ENCODE results near the gene PIF1.

Gene PIF1

DNA sequence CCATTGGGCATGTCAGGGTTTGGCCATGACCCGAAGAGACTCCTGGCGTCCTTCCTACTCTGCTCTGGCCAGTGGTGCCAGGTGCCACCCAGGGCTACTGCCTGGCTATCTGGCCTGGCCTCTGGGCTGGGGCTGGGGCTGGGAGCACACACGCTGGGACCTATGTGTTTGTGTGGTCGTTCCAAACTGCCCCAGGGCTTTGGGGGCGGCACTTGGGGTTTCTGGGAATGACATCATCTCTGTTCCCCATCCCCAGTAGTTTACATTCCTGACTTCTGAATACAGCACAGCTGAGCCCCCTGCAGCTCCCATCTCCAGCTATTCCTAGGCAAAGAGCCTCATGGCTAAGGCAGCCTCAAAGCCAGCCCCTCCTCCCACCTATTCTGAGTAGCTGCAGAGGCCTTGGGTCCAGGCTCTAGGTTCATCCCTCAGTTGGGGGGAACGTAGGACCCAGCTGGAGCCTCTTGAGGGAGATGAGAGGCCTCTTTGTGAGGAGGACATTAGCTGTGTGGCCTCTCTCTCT lies 40.6 kb upstream of the PIF1 start:
- H3K9ac ChIP-seq (ENCODE audit: low read length) = no peak overlapping the region
- no peaks in the 10 kb centered on the region for H3K9me2 ChIP-seq (replicated peaks; ENCODE audit: insufficient read depth, low read length)
- H2AFZ ChIP-seq (ENCODE audit: low read length) = no peak overlapping the region
- no peaks in the 10 kb centered on the region for H4K20me1 ChIP-seq (ENCODE audit: insufficient read depth, low read length)
- DNase-seq = no peak
- no peak overlapping the region for H3K27ac ChIP-seq (ENCODE audit: low read length)
- no peak overlapping the region for H3K4me3 ChIP-seq (ENCODE audit: low read length)
- H3F3A ChIP-seq (ENCODE audit: insufficient read depth, low read length) = no peaks in the 10 kb centered on the region
- H3K36me3 ChIP-seq (replicated peaks; ENCODE audit: insufficient read depth, low read length) = no peaks in the 10 kb centered on the region; the same call in 1 of the 2 replicates
- no peaks in the 10 kb centered on the region for H3K27me3 ChIP-seq (replicated peaks; ENCODE audit: insufficient read depth, low read length)
- H3K4me1 ChIP-seq (ENCODE audit: low read length) = no peaks in the 10 kb centered on the region
- no peak overlapping the region for H3K4me2 ChIP-seq (ENCODE audit: low read depth, low read length)
- TF ChIP-seq EZH2 (optimal IDR thresholded peaks at IDR 0.05; ENCODE audit: low read depth, low read length) = no peak
- TF ChIP-seq, protein P1, sequence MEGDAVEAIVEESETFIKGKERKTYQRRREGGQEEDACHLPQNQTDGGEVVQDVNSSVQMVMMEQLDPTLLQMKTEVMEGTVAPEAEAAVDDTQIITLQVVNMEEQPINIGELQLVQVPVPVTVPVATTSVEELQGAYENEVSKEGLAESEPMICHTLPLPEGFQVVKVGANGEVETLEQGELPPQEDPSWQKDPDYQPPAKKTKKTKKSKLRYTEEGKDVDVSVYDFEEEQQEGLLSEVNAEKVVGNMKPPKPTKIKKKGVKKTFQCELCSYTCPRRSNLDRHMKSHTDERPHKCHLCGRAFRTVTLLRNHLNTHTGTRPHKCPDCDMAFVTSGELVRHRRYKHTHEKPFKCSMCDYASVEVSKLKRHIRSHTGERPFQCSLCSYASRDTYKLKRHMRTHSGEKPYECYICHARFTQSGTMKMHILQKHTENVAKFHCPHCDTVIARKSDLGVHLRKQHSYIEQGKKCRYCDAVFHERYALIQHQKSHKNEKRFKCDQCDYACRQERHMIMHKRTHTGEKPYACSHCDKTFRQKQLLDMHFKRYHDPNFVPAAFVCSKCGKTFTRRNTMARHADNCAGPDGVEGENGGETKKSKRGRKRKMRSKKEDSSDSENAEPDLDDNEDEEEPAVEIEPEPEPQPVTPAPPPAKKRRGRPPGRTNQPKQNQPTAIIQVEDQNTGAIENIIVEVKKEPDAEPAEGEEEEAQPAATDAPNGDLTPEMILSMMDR (IDR thresholded peaks at IDR 0.05; ENCODE audit: low read length) = no peak
- TF ChIP-seq EZH2phosphoT487 (IDR thresholded peaks at IDR 0.05; ENCODE audit: low read length) = no peak
- no peaks in the 10 kb centered on the region for H3K9me3 ChIP-seq (replicated peaks; ENCODE audit: insufficient read depth, low read length)
- 0 out of 2 replicates have a peak, but pooled peaks cover under 1% of the 10 kb centered on the region for H3K79me2 ChIP-seq (ENCODE audit: low read length)

DNA sequence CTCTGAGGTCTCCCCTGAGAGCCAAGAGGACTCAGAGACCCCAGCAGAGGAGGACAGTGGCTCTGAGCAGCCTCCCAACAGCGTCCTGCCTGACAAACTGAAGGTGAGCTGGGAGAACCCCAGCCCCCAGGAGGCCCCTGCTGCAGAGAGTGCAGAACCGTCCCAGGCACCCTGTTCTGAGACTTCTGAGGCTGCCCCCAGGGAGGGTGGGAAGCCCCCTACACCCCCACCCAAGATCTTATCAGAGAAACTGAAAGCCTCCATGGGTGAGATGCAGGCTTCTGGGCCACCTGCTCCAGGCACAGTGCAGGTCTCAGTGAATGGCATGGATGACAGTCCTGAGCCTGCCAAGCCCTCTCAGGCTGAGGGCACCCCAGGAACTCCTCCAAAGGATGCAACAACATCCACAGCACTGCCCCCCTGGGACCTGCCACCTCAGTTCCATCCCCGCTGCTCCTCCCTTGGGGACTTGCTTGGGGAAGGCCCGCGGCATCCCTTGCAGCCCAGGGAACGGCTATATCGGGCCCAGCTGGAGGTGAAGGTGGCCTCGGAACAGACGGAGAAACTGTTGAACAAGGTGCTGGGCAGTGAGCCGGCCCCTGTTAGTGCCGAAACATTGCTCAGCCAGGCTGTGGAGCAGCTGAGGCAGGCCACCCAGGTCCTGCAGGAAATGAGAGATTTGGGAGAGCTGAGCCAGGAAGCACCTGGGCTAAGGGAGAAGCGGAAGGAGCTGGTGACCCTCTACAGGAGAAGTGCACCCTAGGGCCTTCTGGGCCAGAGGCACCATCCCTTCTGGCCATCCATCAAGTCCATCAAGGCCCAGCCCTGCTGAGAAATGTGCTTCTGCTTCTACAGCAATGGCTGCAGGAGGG lies 39.9 kb upstream of the PIF1 start:
- Histone ChIP-seq H3K9me3 (replicated peaks; ENCODE audit: insufficient read depth, low read length) (no peaks in the 10 kb centered on the region), H3K27me3 (replicated peaks; ENCODE audit: insufficient read depth, low read length) (no peaks in the 10 kb centered on the region), H2AFZ (ENCODE audit: low read length) (no peak overlapping the region), H3K4me2 (ENCODE audit: low read depth, low read length) (no peak overlapping the region), H3K79me2 (ENCODE audit: low read length) (peaks cover 7% of the 10 kb centered on the region; the same call in 1 of the 2 replicates), H3K9me2 (replicated peaks; ENCODE audit: insufficient read depth, low read length) (no peaks in the 10 kb centered on the region), H4K20me1 (ENCODE audit: insufficient read depth, low read length) (no peaks in the 10 kb centered on the region), H3K4me1 (ENCODE audit: low read length) (no peaks in the 10 kb centered on the region), H3K4me3 (ENCODE audit: low read length) (no peak overlapping the region), H3K9ac (ENCODE audit: low read length) (no peak overlapping the region), H3F3A (ENCODE audit: insufficient read depth, low read length) (no peaks in the 10 kb centered on the region), H3K36me3 (replicated peaks; ENCODE audit: insufficient read depth, low read length) (peaks cover 6% of the 10 kb centered on the region), H3K27ac (ENCODE audit: low read length) (no peak overlapping the region)
- TF ChIP-seq, protein P1 (IDR thresholded peaks at IDR 0.05; ENCODE audit: low read length) = no peak
- TF ChIP-seq EZH2 (optimal IDR thresholded peaks at IDR 0.05; ENCODE audit: low read depth, low read length) (no peak), EZH2phosphoT487 (IDR thresholded peaks at IDR 0.05; ENCODE audit: low read length) (no peak)
- DNase-seq = no peak

DNA sequence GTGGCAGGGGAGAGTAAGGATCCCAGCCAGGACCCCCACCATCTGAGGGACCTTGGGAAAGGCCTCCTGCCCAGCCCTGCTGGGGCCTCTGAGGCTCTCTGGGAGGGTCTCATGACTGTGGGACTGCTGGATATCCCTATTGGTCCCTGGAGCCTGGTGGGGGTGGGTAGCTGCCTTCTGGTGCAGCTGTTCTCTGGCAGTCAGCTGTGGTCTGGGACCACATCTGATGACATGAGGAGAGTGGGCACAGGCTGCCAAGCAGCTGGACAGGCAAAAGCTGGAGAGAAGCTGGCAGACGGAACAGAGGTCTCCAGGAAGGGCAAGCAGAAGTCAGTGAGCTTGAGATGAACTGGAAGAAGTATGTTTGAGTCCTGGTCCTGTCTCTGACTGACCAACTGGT lies 38.6 kb upstream of the PIF1 start:
- Histone ChIP-seq H3K4me2 (ENCODE audit: low read depth, low read length) (no peak overlapping the region), H3K27me3 (replicated peaks; ENCODE audit: insufficient read depth, low read length) (no peaks in the 10 kb centered on the region), H3K4me3 (ENCODE audit: low read length) (no peak overlapping the region), H3K36me3 (replicated peaks; ENCODE audit: insufficient read depth, low read length) (peaks cover 12% of the 10 kb centered on the region), H3K27ac (ENCODE audit: low read length) (no peak overlapping the region), H3K9me3 (replicated peaks; ENCODE audit: insufficient read depth, low read length) (no peaks in the 10 kb centered on the region), H3K4me1 (ENCODE audit: low read length) (no peaks in the 10 kb centered on the region), H3K9me2 (replicated peaks; ENCODE audit: insufficient read depth, low read length) (no peaks in the 10 kb centered on the region), H2AFZ (ENCODE audit: low read length) (no peak overlapping the region), H3K9ac (ENCODE audit: low read length) (no peak overlapping the region), H3K79me2 (ENCODE audit: low read length) (peaks cover 19% of the 10 kb centered on the region), H3F3A (ENCODE audit: insufficient read depth, low read length) (no peaks in the 10 kb centered on the region), H4K20me1 (ENCODE audit: insufficient read depth, low read length) (no peaks in the 10 kb centered on the region)
- TF ChIP-seq, protein P1 (IDR thresholded peaks at IDR 0.05; ENCODE audit: low read length) = no peak
- no peak for TF ChIP-seq EZH2phosphoT487 (IDR thresholded peaks at IDR 0.05; ENCODE audit: low read length)
- no peak for TF ChIP-seq EZH2 (optimal IDR thresholded peaks at IDR 0.05; ENCODE audit: low read depth, low read length)
- no peak for DNase-seq

Measured in MM.1S (cell line).